ENCODE data around the gene OR2A5. TPM values are rescaled to one million over a fixed set of nuclear protein-coding genes. Genes with fewer than 3 reads are reported as not detected.

The OR2A5 gene
- total RNA-seq, 2 experiments from 2014 or later = not detected

DNA sequence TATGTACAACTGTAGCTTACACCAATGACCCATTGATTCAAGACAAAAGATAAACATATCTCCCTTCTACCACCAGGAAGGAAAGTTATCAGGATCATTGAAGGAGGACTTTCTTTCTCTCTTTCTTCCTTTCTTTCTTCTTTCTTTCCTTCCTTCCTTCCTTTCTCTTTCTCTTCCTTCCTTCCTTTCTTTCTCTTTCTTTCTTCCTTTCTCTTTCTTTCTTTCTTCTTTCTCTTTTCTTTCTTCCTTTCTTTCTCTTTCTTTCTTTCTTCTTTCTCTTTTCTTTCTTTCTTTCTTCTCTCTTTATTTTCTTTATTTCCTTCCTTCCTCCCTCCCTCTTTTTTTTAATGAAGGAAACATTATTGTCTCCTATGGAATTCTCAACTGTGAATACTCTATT lies 50.0 kb downstream of the OR2A5 start:
- ChIA-PET POLR2A (no interaction called here), CTCF (no interaction called here)
- Mint-ChIP-seq H3K4me1 (ENCODE audit: low read depth) (peaks cover 11% of the 10 kb centered on the region), H3K36me3 (ENCODE audit: low read depth) (no peaks in the 10 kb centered on the region), H3K9me3 (no peaks in the 10 kb centered on the region), H3K27ac (no peak overlapping the region), H3K4me3 (no peak overlapping the region), H3K27me3 (peaks cover 13% of the 10 kb centered on the region)
- no peak for DNase-seq
- Histone ChIP-seq H3K4me1 (ENCODE audit: insufficient read depth, low read length) (no peaks in the 10 kb centered on the region), H3K27ac (ENCODE audit: low read depth in 1 of 2, low read length in 2 of 2) (no peak overlapping the region), H3K36me3 (ENCODE audit: insufficient read depth, low read length) (no peaks in the 10 kb centered on the region), H3K4me3 (ENCODE audit: low read length) (no peak overlapping the region), H3K27me3 (ENCODE audit: control insufficient read depth in 1 of 2, insufficient read depth in 2 of 2, low read length in 2 of 2) (no peaks in the 10 kb centered on the region), H3K9me3 (ENCODE audit: control insufficient read depth in 1 of 2, insufficient read depth in 1 of 2, low read length in 2 of 2) (no peaks in the 10 kb centered on the region)
- intact Hi-C loops (cut with DNase I, micrococcal nuclease) = loop anchor here in 1 of 2 experiments (10.0 kb wide), 1 partner anchor 154 kb away; no protein-coding TSS in a partner anchor
- ATAC-seq (ENCODE audit: poor library complexity) = no peak
- TF ChIP-seq, protein P1, sequence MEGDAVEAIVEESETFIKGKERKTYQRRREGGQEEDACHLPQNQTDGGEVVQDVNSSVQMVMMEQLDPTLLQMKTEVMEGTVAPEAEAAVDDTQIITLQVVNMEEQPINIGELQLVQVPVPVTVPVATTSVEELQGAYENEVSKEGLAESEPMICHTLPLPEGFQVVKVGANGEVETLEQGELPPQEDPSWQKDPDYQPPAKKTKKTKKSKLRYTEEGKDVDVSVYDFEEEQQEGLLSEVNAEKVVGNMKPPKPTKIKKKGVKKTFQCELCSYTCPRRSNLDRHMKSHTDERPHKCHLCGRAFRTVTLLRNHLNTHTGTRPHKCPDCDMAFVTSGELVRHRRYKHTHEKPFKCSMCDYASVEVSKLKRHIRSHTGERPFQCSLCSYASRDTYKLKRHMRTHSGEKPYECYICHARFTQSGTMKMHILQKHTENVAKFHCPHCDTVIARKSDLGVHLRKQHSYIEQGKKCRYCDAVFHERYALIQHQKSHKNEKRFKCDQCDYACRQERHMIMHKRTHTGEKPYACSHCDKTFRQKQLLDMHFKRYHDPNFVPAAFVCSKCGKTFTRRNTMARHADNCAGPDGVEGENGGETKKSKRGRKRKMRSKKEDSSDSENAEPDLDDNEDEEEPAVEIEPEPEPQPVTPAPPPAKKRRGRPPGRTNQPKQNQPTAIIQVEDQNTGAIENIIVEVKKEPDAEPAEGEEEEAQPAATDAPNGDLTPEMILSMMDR (IDR thresholded peaks at IDR 0.05) = peak; percentile 14

DNA sequence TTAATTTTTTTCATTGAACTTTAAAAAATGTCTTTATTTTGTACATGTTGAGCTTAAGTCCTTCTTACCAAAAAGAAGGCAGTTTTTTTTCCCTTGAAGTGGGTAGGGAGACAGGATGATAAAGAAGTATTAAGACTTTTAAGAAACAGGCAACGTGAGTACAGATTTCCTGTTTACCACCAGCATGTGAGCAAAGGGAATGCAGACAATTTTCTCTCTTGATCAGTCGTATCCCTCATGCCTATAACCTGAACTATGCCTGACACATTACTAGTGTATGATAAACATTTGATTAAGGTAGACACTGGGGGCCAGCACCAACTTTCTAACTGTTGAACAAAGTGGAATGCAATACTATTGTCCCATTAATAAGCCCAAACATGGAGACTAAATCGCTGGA lies 51.9 kb downstream of the OR2A5 start:
- ChIA-PET POLR2A (interaction anchor here (1.0 kb wide), 1 partner anchor 27 kb away, joined by 4 read pairs; no protein-coding TSS in a partner anchor), CTCF (no interaction called here)
- Mint-ChIP-seq H3K4me3 (no peak overlapping the region), H3K9me3 (no peaks in the 10 kb centered on the region), H3K27ac (no peak overlapping the region), H3K4me1 (ENCODE audit: low read depth) (peaks cover 11% of the 10 kb centered on the region), H3K27me3 (peaks cover 3% of the 10 kb centered on the region), H3K36me3 (ENCODE audit: low read depth) (no peaks in the 10 kb centered on the region)
- H3K27me3 ChIP-seq (ENCODE audit: control insufficient read depth in 1 of 2, insufficient read depth in 2 of 2, low read length in 2 of 2) = peaks cover 0 to 3% of the 10 kb centered on the region in 2 experiments
- no peak overlapping the region for H3K27ac ChIP-seq (ENCODE audit: low read depth in 1 of 2, low read length in 2 of 2)
- H3K4me1 ChIP-seq (ENCODE audit: insufficient read depth, low read length) = no peaks in the 10 kb centered on the region
- TF ChIP-seq, protein P1 (IDR thresholded peaks at IDR 0.05) = no peak
- DNase-seq (no peak), ATAC-seq (ENCODE audit: poor library complexity) (no peak)
- intact Hi-C loops (cut with DNase I, micrococcal nuclease) = no loop called here
- H3K4me3 ChIP-seq (ENCODE audit: low read length) = no peak overlapping the region
- H3K36me3 ChIP-seq (ENCODE audit: insufficient read depth, low read length) = no peaks in the 10 kb centered on the region
- H3K9me3 ChIP-seq (ENCODE audit: control insufficient read depth in 1 of 2, insufficient read depth in 1 of 2, low read length in 2 of 2) = no peaks in the 10 kb centered on the region

- H3K9me3 Mint-ChIP-seq = no peaks in the 10 kb centered on the region
- ChIA-PET POLR2A (no interaction called here), CTCF (no interaction called here)
- peaks cover 11% of the 10 kb centered on the region for H3K4me1 Mint-ChIP-seq (ENCODE audit: low read depth)
- H3K4me3 Mint-ChIP-seq = no peak overlapping the region
- H3K27ac Mint-ChIP-seq = no peak overlapping the region
- TF ChIP-seq, protein P1 (IDR thresholded peaks at IDR 0.05) = no peak
- DNase-seq (no peak), ATAC-seq (ENCODE audit: poor library complexity) (no peak)
- H3K27ac ChIP-seq (ENCODE audit: low read depth in 1 of 2, low read length in 2 of 2) = no peak overlapping the region
- H3K4me3 ChIP-seq (ENCODE audit: low read length) = no peak overlapping the region
- H3K36me3 Mint-ChIP-seq (ENCODE audit: low read depth) = no peaks in the 10 kb centered on the region
- peaks cover 0 to 3% of the 10 kb centered on the region in 2 experiments for H3K27me3 ChIP-seq (ENCODE audit: control insufficient read depth in 1 of 2, insufficient read depth in 2 of 2, low read length in 2 of 2)
- H3K27me3 Mint-ChIP-seq = no peaks in the 10 kb centered on the region
- no peaks in the 10 kb centered on the region for H3K4me1 ChIP-seq (ENCODE audit: insufficient read depth, low read length)
- H3K9me3 ChIP-seq (ENCODE audit: control insufficient read depth in 1 of 2, insufficient read depth in 1 of 2, low read length in 2 of 2) = no peaks in the 10 kb centered on the region
- intact Hi-C loops (cut with DNase I, micrococcal nuclease) = no loop called here
- no peaks in the 10 kb centered on the region for H3K36me3 ChIP-seq (ENCODE audit: insufficient read depth, low read length)
Observed at GRCh38 chr7:144102041-144102440, 53.3 kb downstream of the OR2A5 start.
